Measurements from ENCODE around the gene ITPRIPL1.

Gene ITPRIPL1

GRCh38 chr2:96326990-96327820 is 2.1 kb downstream of the ITPRIPL1 start:
- POLR2A ChIA-PET: no interaction called here
- CTCF ChIA-PET: interaction anchor here (2.0 to 5.6 kb wide), 2 partner anchors 9 to 182 kb away, joined by 6 to 30 read pairs; partner anchors contain the start of gene NCAPH
- TF ChIP-seq CTCF (IDR thresholded peaks at IDR 0.05; ENCODE audit: control extremely low read depth, extremely low read depth, low read depth, missing control alignments): no peak

GRCh38 chr2:96329456-96329855 is 4.3 kb downstream of the ITPRIPL1 start:
- no peak for DNase-seq (ENCODE audit: extremely low spot score)
- no peak for TF ChIP-seq CTCF (IDR thresholded peaks at IDR 0.05; ENCODE audit: control extremely low read depth, extremely low read depth, low read depth, missing control alignments)
- ChIA-PET CTCF (interaction anchor here (2.3 kb wide), 1 partner anchor 11 kb away, joined by 7 read pairs; no protein-coding TSS in a partner anchor), POLR2A (no interaction called here)

More at GRCh38 chr2:96326990-96327820, 2.1 kb downstream of the ITPRIPL1 start:
- no peak for DNase-seq (ENCODE audit: extremely low spot score)

- TF ChIP-seq CTCF (IDR thresholded peaks at IDR 0.05; ENCODE audit: control extremely low read depth, extremely low read depth, low read depth, missing control alignments): no peak
- ChIA-PET CTCF (interaction anchor here (1.7 to 2.3 kb wide), 2 partner anchors 8 to 11 kb away, joined by 4 to 7 read pairs; no protein-coding TSS in a partner anchor), POLR2A (no interaction called here)
- DNase-seq (ENCODE audit: extremely low spot score): no peak
These were observed 4.8 kb downstream of the ITPRIPL1 start for GRCh38 chr2:96329874-96330273.

GRCh38 chr2:96330407-96330806 is 5.3 kb downstream of the ITPRIPL1 start:
- no peak for DNase-seq (ENCODE audit: extremely low spot score)
- ChIA-PET POLR2A (no interaction called here), CTCF (interaction anchor here (1.3 to 2.3 kb wide), 3 partner anchors 9 to 179 kb away, joined by 3 to 7 read pairs (median 4); no protein-coding TSS in a partner anchor)
- no peak for TF ChIP-seq CTCF (IDR thresholded peaks at IDR 0.05; ENCODE audit: control extremely low read depth, extremely low read depth, low read depth, missing control alignments)

GRCh38 chr2:96333708-96334107 is 8.6 kb downstream of the ITPRIPL1 start:
- no peak for DNase-seq (ENCODE audit: extremely low spot score)
- TF ChIP-seq CTCF (IDR thresholded peaks at IDR 0.05; ENCODE audit: control extremely low read depth, extremely low read depth, low read depth, missing control alignments): no peak
- CTCF ChIA-PET: interaction anchor here (1.0 to 1.6 kb wide), 6 partner anchors 8 to 192 kb away, joined by 3 to 9 read pairs (median 4); partner anchors contain the start of gene ITPRIPL1
- POLR2A ChIA-PET: no interaction called here

- no peak for DNase-seq (ENCODE audit: extremely low spot score)
- ChIA-PET POLR2A (interaction anchor here (0.7 to 1.4 kb wide), 6 partner anchors 8 to 192 kb away, joined by 3 to 12 read pairs (median 4); partner anchors contain the start of genes DUSP2 and ITPRIPL1), CTCF (interaction anchor here (0.7 to 3.8 kb wide), 9 partner anchors 10 to 197 kb away, joined by 3 to 30 read pairs (median 4); partner anchors contain the start of genes ASTL and ITPRIPL1)
- no peak for TF ChIP-seq CTCF (IDR thresholded peaks at IDR 0.05; ENCODE audit: control extremely low read depth, extremely low read depth, low read depth, missing control alignments)
These were observed 11.1 kb downstream of the ITPRIPL1 start for GRCh38 chr2:96336104-96336775.

Data from GM10248 (cell line).